ENCODE data around the gene TLR8.

The TLR8 gene

DNA sequence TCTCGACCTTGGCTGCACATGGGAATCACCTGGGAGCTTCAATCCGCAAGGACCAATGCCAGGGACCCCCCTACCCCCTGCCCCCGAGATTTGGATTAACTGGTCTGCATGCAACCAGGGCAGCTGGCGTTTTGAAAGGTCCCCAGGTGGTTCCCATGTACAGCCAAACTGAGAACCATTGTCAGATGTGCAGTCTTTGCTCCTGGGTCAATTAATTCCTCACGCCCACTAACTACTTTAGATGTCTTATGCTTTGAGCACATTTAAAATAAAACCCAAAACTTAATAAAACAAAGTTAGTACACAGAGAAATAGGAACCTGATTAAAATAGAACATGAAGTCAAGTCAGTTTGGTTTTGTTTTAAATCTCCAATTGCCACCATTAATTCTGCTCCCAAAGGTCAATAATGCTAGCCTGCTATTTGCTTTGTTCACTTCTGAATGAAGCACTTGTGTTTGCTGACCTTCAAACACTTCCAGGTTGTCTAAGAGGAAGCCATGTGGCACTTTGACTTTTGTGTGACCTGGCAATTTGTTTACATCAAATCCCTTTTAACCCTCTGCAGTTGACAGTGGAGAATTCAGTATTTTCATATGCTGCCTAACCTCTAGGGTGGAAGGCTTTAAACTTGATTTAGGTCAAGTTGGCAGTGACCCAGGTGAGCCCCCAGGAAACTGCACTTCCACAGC is 41.3 kb downstream of the TLR8 start:
- TF ChIP-seq POLR2AphosphoS5 (IDR thresholded peaks at IDR 0.05; ENCODE audit: low read depth, low read length), result no peak
- TF ChIP-seq POLR2A (IDR thresholded peaks at IDR 0.05; ENCODE audit: low read depth, low read length), result no peak
- 0 out of 2 replicates have a peak, but pooled peaks have one; percentile 2 for TF ChIP-seq TAF1 (IDR thresholded peaks at IDR 0.05; ENCODE audit: borderline replicate concordance, low read depth, low read length)
- FAIRE-seq (no peak), DNase-seq (ENCODE audit: insufficient read length) (no peak)

DNA sequence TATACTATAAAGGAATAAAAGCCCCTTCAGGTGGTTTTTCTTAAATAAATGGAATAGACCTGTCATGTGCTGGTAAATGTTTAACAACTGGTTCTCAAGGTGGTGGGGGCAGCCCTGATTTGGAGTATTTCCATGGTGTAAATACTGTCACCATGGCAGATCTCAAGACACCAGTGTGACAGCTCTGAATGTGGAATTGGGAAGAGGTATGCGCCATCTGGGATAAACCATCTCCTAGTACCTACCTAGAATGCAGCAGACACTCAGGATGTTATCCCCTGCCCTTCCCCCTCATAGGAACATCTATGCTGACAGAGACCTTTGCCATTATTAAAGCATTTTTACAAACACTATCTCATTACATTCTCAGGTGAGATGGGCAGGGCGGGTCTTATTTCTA is 42.1 kb downstream of the TLR8 start:
- DNase-seq (ENCODE audit: insufficient read length) (no peak), FAIRE-seq (no peak)
- no peak for TF ChIP-seq POLR2AphosphoS5 (IDR thresholded peaks at IDR 0.05; ENCODE audit: low read depth, low read length)
- TF ChIP-seq POLR2A (IDR thresholded peaks at IDR 0.05; ENCODE audit: low read depth, low read length), result no peak
- no peak for TF ChIP-seq TAF1 (IDR thresholded peaks at IDR 0.05; ENCODE audit: borderline replicate concordance, low read depth, low read length)

DNA sequence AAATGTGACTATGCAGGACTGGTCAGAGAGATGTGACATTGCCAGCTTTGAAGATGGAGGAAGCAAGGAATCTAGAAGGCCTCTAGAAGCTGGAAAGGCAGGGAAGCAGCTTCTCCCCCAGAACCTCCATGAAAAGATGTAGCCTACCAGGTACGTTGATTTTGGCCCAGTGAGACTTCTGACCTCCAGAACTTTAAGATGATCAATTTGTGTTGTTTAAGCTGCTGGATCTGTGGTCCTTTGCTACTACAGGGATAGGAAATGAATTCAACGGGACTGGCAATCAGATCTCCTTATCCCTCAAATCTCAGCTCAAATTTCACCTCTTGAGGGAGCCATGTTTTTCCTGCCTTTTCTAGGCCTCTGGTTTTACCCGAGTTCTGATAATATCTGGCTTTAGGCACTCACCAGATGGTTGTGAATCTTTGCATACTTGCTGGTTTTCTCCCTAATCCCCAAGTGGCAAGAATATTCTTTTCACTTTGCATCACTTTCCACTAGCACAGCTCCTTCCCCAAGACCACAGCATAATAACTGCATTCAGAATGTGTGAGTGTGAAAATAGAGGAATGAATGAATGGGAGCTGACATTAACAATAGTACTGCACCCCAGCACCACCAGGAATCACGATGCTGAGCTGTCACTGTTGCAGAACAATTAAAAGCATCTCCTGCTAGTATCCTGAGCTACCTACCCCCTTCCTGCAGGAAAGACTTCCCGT is 42.9 kb downstream of the TLR8 start:
- TF ChIP-seq POLR2A (IDR thresholded peaks at IDR 0.05; ENCODE audit: low read depth, low read length) (no peak), POLR2AphosphoS5 (IDR thresholded peaks at IDR 0.05; ENCODE audit: low read depth, low read length) (no peak), TAF1 (IDR thresholded peaks at IDR 0.05; ENCODE audit: borderline replicate concordance, low read depth, low read length) (no peak)
- no peak for FAIRE-seq
- DNase-seq (ENCODE audit: insufficient read length), result no peak

DNA sequence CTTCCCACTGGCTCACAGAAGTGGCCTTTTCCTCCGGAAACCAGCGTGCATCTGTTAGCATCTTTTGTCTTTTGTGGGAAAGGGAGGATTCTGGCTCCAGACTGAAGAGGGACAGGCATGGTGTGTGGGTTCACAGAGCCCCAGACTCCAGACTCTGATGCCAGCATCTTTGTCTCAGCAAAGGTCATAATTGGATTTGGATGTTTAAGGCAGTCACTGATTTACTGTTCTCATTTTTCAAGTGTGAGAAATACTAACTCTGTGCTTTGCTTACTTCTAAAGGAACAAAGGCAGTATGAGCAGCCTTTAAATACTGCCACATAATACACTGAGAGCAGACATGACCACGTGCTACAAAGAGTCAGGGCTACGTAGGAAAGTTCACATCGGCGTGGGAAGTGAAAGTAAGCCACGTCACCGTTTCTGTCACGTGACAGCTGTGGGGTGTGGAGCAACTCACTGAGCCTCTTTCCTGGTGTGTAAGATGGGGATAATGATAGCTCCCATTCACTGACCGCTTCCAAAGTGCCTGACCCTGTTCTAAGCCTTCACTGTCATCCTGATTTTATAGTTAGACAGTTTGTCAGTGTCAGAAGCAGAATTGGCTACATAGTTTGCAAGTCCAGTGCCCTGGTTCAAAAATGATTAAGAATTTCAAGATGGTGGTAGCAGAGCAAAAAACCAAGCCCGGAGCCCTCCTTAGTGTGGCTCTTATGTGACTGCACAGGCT is 43.7 kb downstream of the TLR8 start:
- TF ChIP-seq POLR2A (IDR thresholded peaks at IDR 0.05; ENCODE audit: low read depth, low read length), result peak; percentile 95
- 0 out of 2 replicates have a peak, but pooled peaks have one; percentile 24 for TF ChIP-seq TAF1 (IDR thresholded peaks at IDR 0.05; ENCODE audit: borderline replicate concordance, low read depth, low read length)
- peak; percentile 99 for TF ChIP-seq POLR2AphosphoS5 (IDR thresholded peaks at IDR 0.05; ENCODE audit: low read depth, low read length)
- DNase-seq (ENCODE audit: insufficient read length) (no peak), FAIRE-seq (peak; percentile 100)

DNA sequence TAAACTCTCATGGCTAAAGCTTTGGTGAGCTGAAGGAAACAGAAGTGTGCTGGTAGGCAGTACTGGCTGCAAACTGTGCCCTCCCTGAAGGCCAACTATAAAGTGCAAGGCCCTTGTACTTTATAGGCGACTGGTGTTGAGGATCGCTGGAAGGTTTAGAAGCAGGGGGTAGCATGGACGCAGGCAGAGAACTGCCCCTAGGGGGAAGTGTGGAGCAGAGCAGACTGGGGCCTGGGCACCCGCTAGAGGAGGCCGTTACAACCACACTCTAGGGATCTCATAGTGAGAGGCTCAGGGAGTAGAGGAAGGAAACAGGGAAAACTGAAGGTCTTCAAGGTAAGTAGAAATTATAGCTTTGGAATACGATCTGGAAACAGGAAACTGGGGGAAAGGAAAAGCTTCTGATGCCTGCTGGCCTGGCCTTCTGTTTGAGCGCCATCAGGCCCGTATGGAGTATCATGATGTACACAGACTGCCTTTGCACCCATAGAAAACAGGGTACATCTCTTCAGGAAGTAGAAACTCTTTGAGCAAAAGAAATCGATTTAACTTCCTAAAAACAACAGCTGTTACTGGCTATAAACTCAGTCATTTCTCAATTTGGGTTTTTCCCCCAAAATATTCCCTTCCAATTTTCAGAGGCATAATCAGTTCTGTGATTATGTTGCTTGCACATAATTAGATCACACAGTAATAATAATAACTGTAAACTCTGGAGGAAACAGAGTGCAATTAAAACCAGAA is 44.6 kb downstream of the TLR8 start:
- TF ChIP-seq POLR2AphosphoS5 (IDR thresholded peaks at IDR 0.05; ENCODE audit: low read depth, low read length), result no peak
- 0 out of 2 replicates have a peak, but pooled peaks have one; percentile 49 for TF ChIP-seq TAF1 (IDR thresholded peaks at IDR 0.05; ENCODE audit: borderline replicate concordance, low read depth, low read length)
- no peak for FAIRE-seq

DNA sequence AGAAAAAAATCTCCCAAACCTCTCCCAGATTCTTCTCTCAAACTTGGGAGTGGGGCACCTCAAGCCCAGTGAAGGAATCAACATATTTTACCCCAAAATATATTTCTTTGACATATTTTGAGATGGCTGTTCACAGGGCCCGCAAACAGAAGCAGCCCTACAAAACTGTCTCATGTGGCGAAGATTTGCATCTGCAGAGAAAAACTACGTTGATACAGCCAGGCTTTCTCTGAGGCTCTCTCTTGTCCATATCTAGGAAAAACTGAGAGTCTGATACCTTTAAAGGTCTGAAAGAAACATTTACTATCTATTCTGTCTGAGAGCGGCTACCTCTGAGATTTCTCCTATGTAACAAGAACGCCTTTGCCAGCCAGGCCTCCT is 45.2 kb downstream of the TLR8 start:
- DNase-seq (ENCODE audit: insufficient read length) (no peak), FAIRE-seq (no peak)
- TF ChIP-seq POLR2AphosphoS5 (IDR thresholded peaks at IDR 0.05; ENCODE audit: low read depth, low read length) (no peak), POLR2A (IDR thresholded peaks at IDR 0.05; ENCODE audit: low read depth, low read length) (no peak), TAF1 (IDR thresholded peaks at IDR 0.05; ENCODE audit: borderline replicate concordance, low read depth, low read length) (no peak)

More for the DNA sequence above, 44.6 kb downstream of the TLR8 start:
- DNase-seq (ENCODE audit: insufficient read length), result no peak

DNA sequence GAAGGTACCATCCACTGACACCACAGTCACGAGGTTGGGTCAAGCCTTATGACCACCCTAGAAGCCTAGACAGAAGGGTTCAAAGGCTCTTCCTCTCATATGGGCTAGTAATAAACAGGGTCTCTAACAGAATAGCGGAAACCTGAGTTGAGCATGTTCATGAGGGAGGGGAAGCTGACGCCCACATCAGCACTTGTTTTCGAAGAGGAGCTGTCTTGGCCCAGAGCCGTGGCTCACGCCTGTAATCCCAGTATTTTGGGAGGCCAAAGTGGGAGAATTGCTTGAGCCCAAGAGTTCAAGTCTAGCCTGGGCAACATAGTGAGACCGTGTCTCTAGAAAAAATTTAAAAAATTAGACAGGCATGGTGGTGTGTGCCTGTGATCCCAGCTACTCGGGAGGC is 47.0 kb downstream of the TLR8 start:
- DNase-seq (ENCODE audit: insufficient read length) (no peak), FAIRE-seq (no peak)

DNA sequence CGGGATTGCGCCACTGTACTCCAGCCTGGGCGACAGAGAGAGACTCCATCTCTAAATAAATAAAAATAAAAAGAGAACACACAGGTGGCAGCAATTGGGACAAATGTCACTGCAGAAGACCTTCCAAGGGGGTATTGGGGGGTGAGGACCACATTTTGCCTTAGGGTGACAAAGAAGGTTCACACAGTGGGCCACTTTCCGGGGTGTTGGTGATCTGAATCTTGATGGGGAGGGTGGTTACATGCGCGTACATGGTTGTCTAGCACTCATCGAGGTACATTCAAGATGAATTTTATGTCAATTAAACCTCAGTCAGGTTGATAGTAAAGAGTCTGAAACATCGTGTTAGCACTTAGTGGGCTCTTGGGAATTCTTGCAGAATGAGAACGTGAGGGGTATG is 48.0 kb downstream of the TLR8 start:
- no peak; the same call in 1 of the 2 replicates for TF ChIP-seq POLR2A (IDR thresholded peaks at IDR 0.05; ENCODE audit: low read depth, low read length)
- TF ChIP-seq TAF1 (IDR thresholded peaks at IDR 0.05; ENCODE audit: borderline replicate concordance, low read depth, low read length), result no peak
- TF ChIP-seq POLR2AphosphoS5 (IDR thresholded peaks at IDR 0.05; ENCODE audit: low read depth, low read length), result no peak
- no peak for DNase-seq (ENCODE audit: insufficient read length)
- FAIRE-seq, result no peak

More for the DNA sequence above, 47.0 kb downstream of the TLR8 start:
- TF ChIP-seq POLR2AphosphoS5 (IDR thresholded peaks at IDR 0.05; ENCODE audit: low read depth, low read length), result no peak
- no peak for TF ChIP-seq TAF1 (IDR thresholded peaks at IDR 0.05; ENCODE audit: borderline replicate concordance, low read depth, low read length)
- no peak for TF ChIP-seq POLR2A (IDR thresholded peaks at IDR 0.05; ENCODE audit: low read depth, low read length)

DNA sequence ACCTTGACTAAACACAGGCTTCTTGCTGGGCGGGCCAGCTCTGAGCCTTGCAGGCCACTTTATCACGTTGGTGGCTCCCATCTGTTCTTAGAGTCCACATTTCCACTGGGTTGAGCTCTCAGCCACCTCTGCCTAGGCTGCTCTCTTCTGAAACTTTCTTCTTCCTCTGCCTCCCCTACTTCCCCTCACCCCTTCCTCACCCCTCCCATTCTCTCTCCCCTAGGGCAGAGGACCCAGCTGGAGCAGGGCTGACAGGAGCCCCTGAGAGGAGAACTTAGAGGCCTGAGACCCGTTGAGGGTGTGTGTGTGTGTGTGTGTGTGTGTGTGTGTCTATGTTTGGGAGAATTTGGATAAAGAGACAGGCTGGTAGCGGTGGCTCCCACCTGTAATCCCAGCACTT is 48.6 kb downstream of the TLR8 start:
- FAIRE-seq (no peak), DNase-seq (ENCODE audit: insufficient read length) (no peak)
- peak; percentile 45; the same call in 1 of the 2 replicates for TF ChIP-seq POLR2A (IDR thresholded peaks at IDR 0.05; ENCODE audit: low read depth, low read length)
- TF ChIP-seq POLR2AphosphoS5 (IDR thresholded peaks at IDR 0.05; ENCODE audit: low read depth, low read length), result no peak
- TF ChIP-seq TAF1 (IDR thresholded peaks at IDR 0.05; ENCODE audit: borderline replicate concordance, low read depth, low read length), result no peak

DNA sequence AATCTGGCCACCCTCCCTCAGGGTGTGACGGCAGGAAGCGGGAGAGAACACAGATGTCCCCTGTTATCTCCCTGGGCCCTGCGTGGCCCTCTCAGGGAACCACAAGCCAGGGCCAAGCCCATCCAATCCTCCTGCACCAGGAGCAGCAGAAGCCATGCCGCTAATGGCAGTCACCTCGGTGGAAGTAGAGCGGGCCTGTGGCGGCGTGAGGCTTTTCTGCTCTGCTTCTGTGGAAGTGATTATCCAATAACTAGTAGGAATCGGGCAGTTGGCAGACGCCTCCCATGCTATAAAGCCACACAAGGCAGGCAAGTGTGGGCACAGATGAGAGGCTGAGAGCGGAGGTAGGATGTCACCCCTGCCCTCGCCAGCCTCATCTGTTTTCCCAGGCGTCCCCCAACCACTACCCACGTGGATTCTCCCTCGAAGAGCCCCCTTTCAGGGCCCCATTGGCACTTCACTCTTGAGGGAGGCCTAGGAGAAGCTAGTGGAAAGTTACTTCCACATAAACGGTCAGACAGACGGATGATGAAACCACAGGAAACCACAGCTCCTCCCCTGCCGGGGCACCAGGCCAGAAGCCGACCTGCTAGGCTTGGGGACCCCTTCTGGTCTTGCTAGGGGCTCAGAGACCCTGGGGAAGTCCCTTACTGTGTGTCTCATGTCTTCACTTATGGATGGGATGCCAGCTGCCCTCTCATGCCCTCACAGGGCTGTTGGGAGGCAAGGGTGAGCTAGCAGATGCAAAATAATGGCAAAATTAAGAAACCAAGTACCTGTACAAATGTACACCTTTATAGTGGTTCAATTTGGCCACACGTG is 49.7 kb downstream of the TLR8 start:
- no peak for FAIRE-seq
- DNase-seq (ENCODE audit: insufficient read length), result no peak
- TF ChIP-seq POLR2A (IDR thresholded peaks at IDR 0.05; ENCODE audit: low read depth, low read length) (peak; percentile 52; the same call in 1 of the 2 replicates), POLR2AphosphoS5 (IDR thresholded peaks at IDR 0.05; ENCODE audit: low read depth, low read length) (no peak), TAF1 (IDR thresholded peaks at IDR 0.05; ENCODE audit: borderline replicate concordance, low read depth, low read length) (0 out of 2 replicates have a peak, but pooled peaks have one; percentile 47)

All from GM12892 (cell line).